ENCODE measurements around the gene CAMKK1. TPM values are rescaled to one million over a fixed set of nuclear protein-coding genes. Genes with fewer than 3 reads are reported as not detected.

The CAMKK1 gene
- 5.8 TPM for total RNA-seq
- polyA plus RNA-seq: 13.6 TPM

- peak within 1 kb of the TSS; percentile 50 for H3K27ac ChIP-seq (ENCODE audit: low read depth)
- 4% methylated on average over 75 of the region's 75 CpGs for WGBS
- H3K4me1 ChIP-seq (ENCODE audit: insufficient read depth): no peaks in the 10 kb centered on the region
These were observed at the start of gene CAMKK1 for GRCh38 chr17:3893003-3893719. TSS of gene CAMKK1 (minus strand) at chr17:3893053. CDS start at chr17:3885687, 7,366 bp downstream.

GRCh38 chr17:3940965-3941698, 48.3 kb upstream of the CAMKK1 start:
- WGBS: 93% methylated on average over 48 of the region's 48 CpGs

More at GRCh38 chr17:3893003-3893719, at the start of gene CAMKK1:
- peak; percentile 57 for DNase-seq (ENCODE audit: extremely low spot score)
- Histone ChIP-seq H3K36me3 (ENCODE audit: insufficient read depth) (no peaks in the 10 kb centered on the region), H3K4me3 (ENCODE audit: low read depth, low read length) (peak within 1 kb of the TSS; percentile 60)

GRCh38 chr17:3937359-3937758, 44.5 kb upstream of the CAMKK1 start:
- Histone ChIP-seq H3K27ac (ENCODE audit: low read depth) (no peak overlapping the region), H3K36me3 (ENCODE audit: insufficient read depth) (no peaks in the 10 kb centered on the region), H3K4me1 (ENCODE audit: insufficient read depth) (no peaks in the 10 kb centered on the region), H3K4me3 (ENCODE audit: low read depth, low read length) (no peak overlapping the region)
- WGBS: 96% methylated on average over 17 of the region's 17 CpGs
- no peak for DNase-seq (ENCODE audit: extremely low spot score)

More at GRCh38 chr17:3940965-3941698, 48.3 kb upstream of the CAMKK1 start:
- Histone ChIP-seq H3K4me3 (ENCODE audit: low read depth, low read length) (no peak overlapping the region), H3K27ac (ENCODE audit: low read depth) (no peak overlapping the region), H3K36me3 (ENCODE audit: insufficient read depth) (no peaks in the 10 kb centered on the region), H3K4me1 (ENCODE audit: insufficient read depth) (no peaks in the 10 kb centered on the region)
- no peak for DNase-seq (ENCODE audit: extremely low spot score)

GRCh38 chr17:3935825-3936355, 43.0 kb upstream of the CAMKK1 start:
- no peaks in the 10 kb centered on the region for H3K4me1 ChIP-seq (ENCODE audit: insufficient read depth)
- no peak overlapping the region for H3K4me3 ChIP-seq (ENCODE audit: low read depth, low read length)
- DNase-seq (ENCODE audit: extremely low spot score): no peak
- 94% methylated on average over 9 of the region's 9 CpGs for WGBS
- no peaks in the 10 kb centered on the region for H3K36me3 ChIP-seq (ENCODE audit: insufficient read depth)
- no peak overlapping the region for H3K27ac ChIP-seq (ENCODE audit: low read depth)

GRCh38 chr17:3935140-3935542, 42.3 kb upstream of the CAMKK1 start:
- H3K4me3 ChIP-seq (ENCODE audit: low read depth, low read length): no peak overlapping the region
- peak; percentile 54 for DNase-seq (ENCODE audit: extremely low spot score)
- H3K36me3 ChIP-seq (ENCODE audit: insufficient read depth): no peaks in the 10 kb centered on the region
- 10% methylated on average over 10 of the region's 10 CpGs for WGBS
- H3K4me1 ChIP-seq (ENCODE audit: insufficient read depth): no peaks in the 10 kb centered on the region
- H3K27ac ChIP-seq (ENCODE audit: low read depth): no peak overlapping the region

GRCh38 chr17:3929764-3930163, 36.9 kb upstream of the CAMKK1 start:
- Histone ChIP-seq H3K4me3 (ENCODE audit: low read depth, low read length) (no peak overlapping the region), H3K36me3 (ENCODE audit: insufficient read depth) (no peaks in the 10 kb centered on the region), H3K27ac (ENCODE audit: low read depth) (no peak overlapping the region), H3K4me1 (ENCODE audit: insufficient read depth) (no peaks in the 10 kb centered on the region)
- no peak for DNase-seq (ENCODE audit: extremely low spot score)
- WGBS: 97% methylated on average over 1 of the region's 1 CpG

- no peaks in the 10 kb centered on the region for H3K4me1 ChIP-seq (ENCODE audit: insufficient read depth)
- no peak overlapping the region for H3K27ac ChIP-seq (ENCODE audit: low read depth)
- WGBS: 93% methylated on average over 12 of the region's 12 CpGs
- no peak for DNase-seq (ENCODE audit: extremely low spot score)
- H3K4me3 ChIP-seq (ENCODE audit: low read depth, low read length): no peak overlapping the region
- no peaks in the 10 kb centered on the region for H3K36me3 ChIP-seq (ENCODE audit: insufficient read depth)
These were observed 36.3 kb upstream of the CAMKK1 start for GRCh38 chr17:3929181-3929580.

- Histone ChIP-seq H3K27ac (ENCODE audit: low read depth) (no peak overlapping the region), H3K4me3 (ENCODE audit: low read depth, low read length) (no peak overlapping the region), H3K4me1 (ENCODE audit: insufficient read depth) (no peaks in the 10 kb centered on the region), H3K36me3 (ENCODE audit: insufficient read depth) (no peaks in the 10 kb centered on the region)
- DNase-seq (ENCODE audit: extremely low spot score): no peak
- 90% methylated on average over 16 of the region's 16 CpGs for WGBS
These were observed 35.6 kb upstream of the CAMKK1 start for GRCh38 chr17:3928406-3928805.

GRCh38 chr17:3927628-3928340, 34.9 kb upstream of the CAMKK1 start:
- Histone ChIP-seq H3K4me3 (ENCODE audit: low read depth, low read length) (no peak overlapping the region), H3K36me3 (ENCODE audit: insufficient read depth) (no peaks in the 10 kb centered on the region), H3K27ac (ENCODE audit: low read depth) (no peak overlapping the region), H3K4me1 (ENCODE audit: insufficient read depth) (no peaks in the 10 kb centered on the region)
- WGBS: 66% methylated on average over 15 of the region's 15 CpGs
- DNase-seq (ENCODE audit: extremely low spot score): no peak

GRCh38 chr17:3926860-3927627, 34.2 kb upstream of the CAMKK1 start:
- H3K4me1 ChIP-seq (ENCODE audit: insufficient read depth): no peaks in the 10 kb centered on the region
- WGBS: 83% methylated on average over 16 of the region's 16 CpGs
- no peak overlapping the region for H3K27ac ChIP-seq (ENCODE audit: low read depth)
- no peak for DNase-seq (ENCODE audit: extremely low spot score)
- no peaks in the 10 kb centered on the region for H3K36me3 ChIP-seq (ENCODE audit: insufficient read depth)
- H3K4me3 ChIP-seq (ENCODE audit: low read depth, low read length): no peak overlapping the region

- Histone ChIP-seq H3K27ac (ENCODE audit: low read depth) (no peak overlapping the region), H3K4me1 (ENCODE audit: insufficient read depth) (no peaks in the 10 kb centered on the region), H3K4me3 (ENCODE audit: low read depth, low read length) (no peak overlapping the region), H3K36me3 (ENCODE audit: insufficient read depth) (no peaks in the 10 kb centered on the region)
- DNase-seq (ENCODE audit: extremely low spot score): no peak
- WGBS: 72% methylated on average over 17 of the region's 17 CpGs
These were observed 33.0 kb upstream of the CAMKK1 start for GRCh38 chr17:3925684-3926485.

GRCh38 chr17:3924512-3925350, 31.9 kb upstream of the CAMKK1 start:
- H3K27ac ChIP-seq (ENCODE audit: low read depth): no peak overlapping the region

More at GRCh38 chr17:3924512-3925350, 31.9 kb upstream of the CAMKK1 start:
- H3K36me3 ChIP-seq (ENCODE audit: insufficient read depth): no peaks in the 10 kb centered on the region
- no peak overlapping the region for H3K4me3 ChIP-seq (ENCODE audit: low read depth, low read length)
- WGBS: 48% methylated on average over 40 of the region's 40 CpGs
- no peaks in the 10 kb centered on the region for H3K4me1 ChIP-seq (ENCODE audit: insufficient read depth)
- DNase-seq (ENCODE audit: extremely low spot score): no peak

All from urinary bladder (tissue), 4 donors.